ENCODE results near the gene ZSCAN18. TPM values are rescaled to one million over a fixed set of nuclear protein-coding genes. Genes with fewer than 3 reads are reported as not detected.
A peak's percentile ranks its signal among the peaks of the same experiment; 100 is the strongest.

The ZSCAN18 gene
- total RNA-seq, 1 donor from 2014 or later: 49.8 TPM

DNA sequence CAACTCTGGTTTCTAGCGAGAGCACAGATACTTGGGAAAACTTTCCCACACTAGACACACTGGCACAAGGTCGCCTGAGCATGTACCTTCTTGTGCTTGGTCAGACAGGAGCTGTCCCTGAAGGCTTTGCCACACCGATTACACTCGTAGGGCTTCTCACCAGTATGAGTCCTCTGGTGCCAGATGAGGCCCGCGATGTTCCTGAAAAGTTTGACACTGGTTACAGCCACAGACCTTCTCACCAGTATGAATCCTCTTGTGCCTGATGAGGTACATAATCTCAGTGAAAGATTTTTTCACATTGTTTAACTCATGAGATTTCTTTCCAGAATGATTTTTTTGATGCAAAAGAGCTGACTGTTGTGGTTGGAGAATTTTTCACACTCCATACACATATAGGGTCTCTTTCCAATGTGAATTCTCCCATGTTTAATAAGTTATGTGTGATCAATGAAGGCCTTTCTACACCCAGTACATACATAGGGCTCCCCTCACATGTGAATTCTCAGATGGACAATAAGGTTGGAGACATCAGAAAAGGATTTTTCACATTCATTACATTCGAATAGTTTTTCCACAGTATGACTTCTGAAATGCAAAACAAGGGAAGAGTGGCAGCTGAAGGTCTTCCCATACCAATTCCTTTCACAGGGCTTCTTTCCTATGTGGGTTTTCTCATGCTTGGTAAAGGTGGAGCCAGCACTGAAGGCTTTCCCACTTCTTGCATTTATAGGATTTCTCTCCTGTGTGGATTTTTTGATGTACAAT is 9.9 kb upstream of the ZSCAN18 start:
- no peak for DNase-seq
- ATAC-seq (ENCODE audit: low read depth): no peak

DNA sequence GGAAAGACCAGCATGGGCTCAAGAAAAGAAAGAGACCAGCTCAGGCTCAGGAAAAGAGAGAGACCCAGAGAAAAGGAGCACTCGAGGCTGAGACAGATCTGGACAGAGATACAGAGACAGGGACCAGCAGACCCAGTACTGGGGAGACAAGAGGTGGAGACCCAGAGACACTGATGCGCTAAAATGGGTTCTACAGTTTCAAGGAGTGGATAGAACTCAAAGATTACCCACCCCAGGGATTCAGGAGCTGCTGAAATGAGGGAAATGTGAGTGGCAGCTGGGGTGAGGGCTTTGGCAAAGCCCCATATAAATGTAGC is 609 bp upstream of the ZSCAN18 start:
- H3K27me3 Mint-ChIP-seq: no peaks in the 10 kb centered on the region
- peaks cover 18% of the 10 kb centered on the region for H3K4me1 Mint-ChIP-seq
- peaks cover 11% of the 10 kb centered on the region for H3K9me3 Mint-ChIP-seq
- peak; percentile 4 for ATAC-seq (ENCODE audit: low read depth)
- peak overlapping the region; percentile 90 for H3K4me3 Mint-ChIP-seq
- ChIA-PET POLR2A (interaction anchor here (0.8 to 1.5 kb wide), 4 partner anchors 52 to 207 kb away, joined by 3 to 5 read pairs (median 4); partner anchors contain the start of genes ERVK3-1, ZNF329, ZNF606 and ZNF8), CTCF (no interaction called here)
- TF ChIP-seq CTCF (IDR thresholded peaks at IDR 0.05): no peak
- peak overlapping the region; percentile 100 for H3K27ac Mint-ChIP-seq
- H3K36me3 Mint-ChIP-seq (ENCODE audit: low read depth): peaks cover 25% of the 10 kb centered on the region
- no peak for DNase-seq
- intact Hi-C loops (cut with micrococcal nuclease): loop anchor here (1.0 to 10.0 kb wide), 9 partner anchors 40 to 371 kb away; partner anchors contain the start of genes ZNF135, ZNF256, ZNF274 and ZNF329

More for the DNA sequence above, 9.9 kb upstream of the ZSCAN18 start:
- no peaks in the 10 kb centered on the region for H3K27me3 Mint-ChIP-seq
- intact Hi-C loops (cut with micrococcal nuclease): no loop called here
- ChIA-PET CTCF (no interaction called here), POLR2A (no interaction called here)
- peaks cover 46% of the 10 kb centered on the region for H3K9me3 Mint-ChIP-seq
- peaks cover 28% of the 10 kb centered on the region for H3K36me3 Mint-ChIP-seq (ENCODE audit: low read depth)
- H3K27ac Mint-ChIP-seq: no peak overlapping the region
- no peak for TF ChIP-seq CTCF (IDR thresholded peaks at IDR 0.05)
- H3K4me1 Mint-ChIP-seq: no peaks in the 10 kb centered on the region
- no peak overlapping the region for H3K4me3 Mint-ChIP-seq

DNA sequence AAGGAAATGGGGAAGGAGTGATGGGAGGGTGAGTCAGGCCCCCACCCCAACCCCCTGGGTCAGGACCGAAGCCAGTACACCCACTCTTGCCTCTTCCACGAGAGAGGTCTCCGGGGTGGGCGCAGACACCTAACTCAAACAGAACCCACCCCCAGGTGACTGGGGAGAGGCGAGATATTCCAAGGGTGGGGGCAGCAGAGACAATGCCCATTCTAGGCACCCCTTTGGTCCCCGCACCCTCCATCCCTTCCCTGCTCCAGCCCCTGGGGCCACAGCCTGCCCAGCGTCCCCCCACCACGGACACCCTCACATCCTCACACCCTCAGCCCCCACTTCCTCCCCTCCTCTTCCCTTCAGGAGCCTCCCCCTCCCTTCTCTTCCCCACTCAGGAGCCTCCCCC is 682 bp downstream of the ZSCAN18 start:
- ATAC-seq (ENCODE audit: low read depth): no peak
- CTCF ChIA-PET: no interaction called here
- intact Hi-C loops (cut with micrococcal nuclease): loop anchor here (5.0 to 10.0 kb wide), 3 partner anchors 95 to 370 kb away; partner anchors contain the start of genes ZNF584, ZNF606 and ZNF671
- peaks cover 18% of the 10 kb centered on the region for H3K4me1 Mint-ChIP-seq
- H3K36me3 Mint-ChIP-seq (ENCODE audit: low read depth): peaks cover 22% of the 10 kb centered on the region
- peak overlapping the region; percentile 90 for H3K4me3 Mint-ChIP-seq
- peak overlapping the region; percentile 38 for H3K27ac Mint-ChIP-seq
- peaks cover 4% of the 10 kb centered on the region for H3K9me3 Mint-ChIP-seq
- no peak for TF ChIP-seq CTCF (IDR thresholded peaks at IDR 0.05)
- H3K27me3 Mint-ChIP-seq: no peaks in the 10 kb centered on the region
- DNase-seq: no peak
- POLR2A ChIA-PET: interaction anchor here (0.6 to 1.5 kb wide), 2 partner anchors 34 to 95 kb away, joined by 4 to 5 read pairs; partner anchors contain the start of gene ZNF606

DNA sequence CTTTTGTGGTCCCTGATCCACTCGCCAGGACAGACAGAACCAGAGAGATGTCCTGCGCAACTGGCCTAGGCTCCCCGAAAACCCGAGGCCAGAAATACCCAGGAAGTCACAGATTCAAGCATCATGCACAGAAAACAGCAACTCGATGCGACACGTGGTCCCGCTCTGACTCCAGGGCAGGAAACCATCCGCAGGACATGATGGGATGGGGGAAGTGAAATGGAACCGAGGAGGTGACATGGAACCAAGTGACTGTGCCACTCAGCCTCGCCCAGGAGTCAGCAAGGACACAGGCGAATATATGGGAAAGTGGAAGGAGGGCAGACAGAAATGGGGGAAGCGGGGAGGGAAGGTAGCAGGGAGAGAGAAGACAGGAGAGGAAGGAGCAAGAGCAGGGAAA is 1.1 kb downstream of the ZSCAN18 start:
- H3K4me3 Mint-ChIP-seq: peak overlapping the region; percentile 90
- no peaks in the 10 kb centered on the region for H3K27me3 Mint-ChIP-seq
- ATAC-seq (ENCODE audit: low read depth): no peak
- peak overlapping the region; percentile 38 for H3K27ac Mint-ChIP-seq
- peaks cover 18% of the 10 kb centered on the region for H3K4me1 Mint-ChIP-seq
- CTCF ChIA-PET: no interaction called here
- no peak for TF ChIP-seq CTCF (IDR thresholded peaks at IDR 0.05)
- POLR2A ChIA-PET: no interaction called here
- DNase-seq: no peak
- intact Hi-C loops (cut with micrococcal nuclease): loop anchor here (5.0 to 10.0 kb wide), 3 partner anchors 95 to 370 kb away; partner anchors contain the start of genes ZNF584, ZNF606 and ZNF671
- peaks cover 3% of the 10 kb centered on the region for H3K9me3 Mint-ChIP-seq
- peaks cover 24% of the 10 kb centered on the region for H3K36me3 Mint-ChIP-seq (ENCODE audit: low read depth)

GRCh38 chr19:58095328-58095727 is 2.7 kb downstream of the ZSCAN18 start:
- intact Hi-C loops (cut with micrococcal nuclease): loop anchor here (5.0 to 10.0 kb wide), 3 partner anchors 93 to 368 kb away; partner anchors contain the start of genes ZNF584, ZNF606 and ZNF671
- Mint-ChIP-seq H3K27me3 (no peaks in the 10 kb centered on the region), H3K27ac (no peak overlapping the region), H3K36me3 (ENCODE audit: low read depth) (peaks cover 28% of the 10 kb centered on the region), H3K4me3 (no peak overlapping the region), H3K4me1 (peaks cover 18% of the 10 kb centered on the region), H3K9me3 (peaks cover 5% of the 10 kb centered on the region)
- DNase-seq: no peak
- POLR2A ChIA-PET: interaction anchor here (1.0 kb wide), 1 partner anchor 55 kb away, joined by 3 read pairs; the partner anchor contains the start of gene ZNF329
- CTCF ChIA-PET: no interaction called here
- TF ChIP-seq CTCF (IDR thresholded peaks at IDR 0.05): no peak
- no peak for ATAC-seq (ENCODE audit: low read depth)
